CD4-positive, alpha-beta T cell treated with Interleukin-4 for 4 hours (primary cell): ENCODE results near the gene ABCA4.

ENCODE experiments used
- DNase-seq: peaks from one replicate; pipeline ENCODE4 v3.0.0-alpha.2; 2020

The ABCA4 gene

DNA sequence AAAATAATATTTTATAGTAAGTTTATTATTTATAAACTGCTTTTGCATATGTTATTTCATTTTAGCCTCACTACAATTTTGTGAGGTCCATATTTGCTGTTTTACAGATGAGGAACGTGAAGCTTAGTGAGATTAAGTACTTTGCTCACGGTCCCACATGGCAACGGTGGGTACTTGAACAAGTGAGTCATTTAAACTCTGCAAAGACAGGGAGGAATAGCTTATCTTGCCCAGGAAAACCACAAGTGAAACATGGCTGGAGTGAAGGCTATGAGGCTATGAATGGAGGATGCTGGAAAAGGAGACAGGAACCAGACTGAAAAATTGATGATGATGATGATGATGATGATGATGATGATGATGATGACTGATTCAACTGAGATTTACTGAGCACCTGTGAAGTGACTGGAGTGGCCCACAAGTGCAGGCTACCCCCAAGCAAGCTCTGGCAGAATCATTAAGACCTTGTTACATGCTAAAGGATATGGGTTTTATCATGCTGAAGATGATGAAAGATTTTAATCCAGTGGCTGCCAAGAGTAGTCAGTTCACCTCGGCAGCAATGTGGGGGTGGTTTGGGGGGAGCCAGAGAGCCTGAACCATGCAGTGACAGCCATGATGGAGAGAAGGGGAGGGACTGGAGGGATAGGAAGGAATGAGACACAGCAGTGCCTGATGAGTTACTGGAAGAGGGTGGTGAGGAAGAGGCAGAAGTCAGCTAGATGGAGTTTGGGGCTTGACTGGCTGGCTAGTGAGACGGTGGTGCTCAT, 1.4 kb upstream of the ABCA4 start:
- no peak for DNase-seq

DNA sequence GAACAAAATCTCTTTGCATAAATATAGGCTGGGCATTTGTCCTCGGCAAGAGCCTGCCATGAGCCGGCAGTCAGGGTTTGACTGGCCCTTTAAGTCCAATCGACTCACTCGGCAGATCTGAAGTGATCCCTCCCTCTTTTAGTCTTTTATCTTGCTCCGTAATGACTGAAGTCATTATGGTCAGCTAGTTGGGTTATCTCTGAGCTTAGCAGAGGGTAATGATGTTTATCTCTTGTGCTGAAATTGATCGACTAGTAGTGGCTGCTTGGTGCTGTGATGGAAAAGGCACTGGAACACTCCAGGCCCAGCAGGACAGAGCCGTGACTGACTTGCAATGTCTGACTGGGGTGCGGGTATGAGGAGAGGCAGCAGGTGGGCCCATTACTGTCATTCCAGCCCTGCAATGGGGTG, 468 bp upstream of the ABCA4 start:
- no peak for DNase-seq

DNA sequence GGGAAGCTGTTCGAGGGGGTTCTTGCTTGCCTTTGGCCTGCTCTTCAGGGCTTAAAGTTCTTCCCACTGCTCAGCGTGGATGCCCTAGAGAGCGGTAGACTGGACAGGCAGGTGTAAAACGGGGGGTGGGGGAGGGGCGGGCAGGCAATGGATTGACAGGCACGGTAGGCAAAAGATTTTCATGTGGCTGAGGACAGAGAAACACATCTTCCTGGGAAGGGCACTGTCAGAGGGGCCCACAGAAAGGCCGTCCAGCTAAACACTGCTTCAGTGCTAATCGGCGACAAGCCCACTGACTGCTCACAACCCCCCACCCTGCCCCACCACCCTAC, 412 bp downstream of the ABCA4 start:
- DNase-seq = no peak

DNA sequence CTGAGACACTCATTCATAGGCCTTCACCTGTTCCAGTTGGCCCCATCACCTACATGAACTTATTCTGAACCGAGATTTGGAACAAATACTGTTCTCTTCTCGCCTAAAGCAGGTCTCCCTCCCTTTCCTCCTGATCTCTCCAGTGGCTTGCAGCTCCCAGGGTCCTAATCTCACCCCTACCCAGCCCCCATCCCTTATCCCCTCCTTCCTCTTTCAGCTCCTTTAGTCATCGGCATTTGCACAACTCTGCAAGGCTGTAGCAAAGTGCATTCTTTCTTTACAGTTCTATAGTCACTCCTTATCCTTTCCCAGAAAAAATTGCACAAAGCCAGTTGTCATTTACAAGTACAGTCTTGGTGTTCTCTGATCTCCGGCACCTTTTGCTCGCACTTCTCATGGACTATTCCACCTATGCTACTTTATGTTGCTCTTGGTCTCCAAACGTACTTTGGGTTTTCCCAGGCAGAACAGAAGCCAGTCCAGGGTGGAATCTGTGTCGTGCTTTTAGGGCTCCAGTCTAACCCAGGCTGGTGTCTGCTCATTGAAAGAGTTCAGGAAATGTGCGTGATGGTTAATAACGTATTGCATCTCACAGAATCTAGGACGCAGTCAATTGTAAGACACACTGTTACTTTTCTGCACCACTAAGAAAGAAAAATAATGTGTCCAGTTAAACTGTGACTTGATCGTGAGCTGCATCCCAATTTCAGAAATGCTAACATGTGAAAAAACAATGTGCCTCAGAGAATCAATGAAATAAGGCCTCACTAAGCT, 965 bp downstream of the ABCA4 start:
- no peak for DNase-seq

DNA sequence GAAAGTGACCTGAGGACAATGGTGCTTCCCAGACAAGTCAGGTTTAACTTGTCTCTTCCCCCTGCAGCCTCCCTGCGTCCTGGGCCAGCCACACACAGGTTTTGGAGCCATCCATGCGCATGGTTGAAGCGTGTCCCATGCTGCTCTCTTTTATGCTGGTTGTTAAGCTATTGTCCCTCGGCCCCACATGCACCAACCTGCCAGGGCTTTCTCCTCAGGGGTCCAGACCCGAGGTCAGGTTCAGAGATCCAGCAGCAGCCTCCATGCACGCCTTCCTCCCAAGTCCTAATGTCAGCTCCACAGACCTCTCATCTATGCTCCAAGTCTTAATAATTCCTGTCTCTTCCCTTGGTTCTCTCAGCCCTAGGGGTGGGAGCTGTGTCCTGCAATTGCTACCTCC, 1.6 kb downstream of the ABCA4 start:
- no peak for DNase-seq

DNA sequence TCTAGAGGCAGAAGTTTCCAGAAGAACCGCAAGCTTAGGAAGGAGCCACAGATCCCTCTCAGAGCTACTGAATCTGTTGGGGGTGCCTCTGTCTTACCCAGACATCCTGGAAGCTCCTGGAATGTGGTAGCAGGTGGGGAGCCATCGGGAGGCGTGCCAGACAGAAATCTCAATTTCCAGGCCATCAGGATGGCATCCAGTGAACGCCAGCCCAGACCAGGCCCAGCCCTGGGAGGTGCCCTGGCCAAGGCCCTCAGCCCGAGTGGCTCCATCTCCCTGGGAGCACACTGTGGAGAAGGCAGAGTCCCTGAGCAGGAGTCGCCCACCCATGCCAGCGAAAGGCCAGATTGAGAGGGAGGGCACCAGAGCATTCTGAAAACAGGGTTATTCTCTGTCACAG, 2.5 kb downstream of the ABCA4 start:
- no peak for DNase-seq

DNA sequence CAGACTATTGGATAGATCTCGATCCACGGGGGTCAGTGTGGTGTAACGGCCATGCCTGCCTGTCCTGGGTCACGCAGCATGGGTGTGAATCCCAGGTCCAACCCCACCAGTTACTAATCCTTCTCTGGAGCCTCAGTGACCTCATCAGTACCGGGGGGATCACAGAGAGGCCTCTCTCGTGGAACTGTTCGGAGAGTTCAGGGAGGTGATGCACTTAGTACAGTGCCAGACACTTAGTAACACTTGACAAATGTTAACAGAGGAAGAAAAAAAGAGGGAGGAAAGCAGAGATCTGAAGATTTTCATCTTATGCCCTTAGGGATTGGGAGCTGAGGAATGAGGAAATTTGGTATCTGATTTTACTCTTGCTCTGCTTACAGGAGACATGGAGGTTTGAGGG, 2.9 kb downstream of the ABCA4 start:
- DNase-seq = no peak

DNA sequence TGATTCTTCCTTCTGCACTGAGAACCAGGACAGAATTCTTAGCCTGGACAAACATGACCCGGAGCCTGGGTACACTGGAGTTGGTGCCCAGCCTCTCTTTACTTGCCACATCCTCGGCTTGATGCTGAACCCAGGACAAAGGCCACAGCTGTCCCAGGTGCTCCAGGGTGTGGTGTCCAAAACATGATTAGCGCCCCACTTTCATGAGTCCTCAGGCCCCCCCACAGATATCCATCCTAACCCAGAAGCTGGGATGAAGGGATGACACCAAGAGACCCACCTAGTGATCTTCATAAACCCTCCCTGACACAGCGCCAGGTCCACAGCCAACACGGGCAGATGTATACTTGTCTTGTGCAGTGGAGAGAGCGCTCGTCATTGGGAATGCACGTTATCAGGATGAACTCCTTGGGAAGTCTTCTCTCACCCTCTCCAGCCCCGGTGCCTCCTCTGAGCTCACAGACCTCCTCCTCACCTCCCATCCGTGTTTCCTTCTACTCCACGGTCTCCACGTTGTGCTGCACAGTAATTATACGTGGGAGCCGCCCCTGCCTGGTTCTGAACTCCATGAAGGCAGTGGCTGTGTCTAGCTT, 3.6 kb downstream of the ABCA4 start:
- no peak for DNase-seq

DNA sequence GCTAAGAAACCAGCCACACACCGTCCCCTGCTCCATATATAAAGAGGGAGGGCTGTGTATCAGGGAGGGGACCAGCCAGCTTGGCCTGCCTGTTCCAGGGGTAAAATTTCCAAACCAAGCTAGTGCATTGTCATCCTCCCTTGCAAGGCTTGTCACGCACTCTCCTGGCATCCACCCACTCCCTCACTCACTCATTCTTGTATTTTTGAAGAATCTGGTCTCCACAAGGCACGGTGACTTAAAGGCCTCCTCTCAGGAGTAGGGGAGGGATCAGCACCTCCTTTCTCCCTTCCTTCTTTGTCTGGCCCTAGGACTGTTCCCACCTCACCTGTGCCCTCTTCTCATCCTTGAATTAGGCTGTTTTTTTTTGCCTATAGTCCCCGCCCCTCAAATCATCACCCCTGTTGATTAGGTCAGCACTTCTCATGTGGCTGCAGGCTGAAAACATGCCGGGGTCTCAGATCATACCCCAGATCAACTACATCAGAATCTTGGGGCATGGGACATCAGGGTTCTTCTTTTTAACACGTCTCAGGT, 5.0 kb downstream of the ABCA4 start:
- DNase-seq = no peak

DNA sequence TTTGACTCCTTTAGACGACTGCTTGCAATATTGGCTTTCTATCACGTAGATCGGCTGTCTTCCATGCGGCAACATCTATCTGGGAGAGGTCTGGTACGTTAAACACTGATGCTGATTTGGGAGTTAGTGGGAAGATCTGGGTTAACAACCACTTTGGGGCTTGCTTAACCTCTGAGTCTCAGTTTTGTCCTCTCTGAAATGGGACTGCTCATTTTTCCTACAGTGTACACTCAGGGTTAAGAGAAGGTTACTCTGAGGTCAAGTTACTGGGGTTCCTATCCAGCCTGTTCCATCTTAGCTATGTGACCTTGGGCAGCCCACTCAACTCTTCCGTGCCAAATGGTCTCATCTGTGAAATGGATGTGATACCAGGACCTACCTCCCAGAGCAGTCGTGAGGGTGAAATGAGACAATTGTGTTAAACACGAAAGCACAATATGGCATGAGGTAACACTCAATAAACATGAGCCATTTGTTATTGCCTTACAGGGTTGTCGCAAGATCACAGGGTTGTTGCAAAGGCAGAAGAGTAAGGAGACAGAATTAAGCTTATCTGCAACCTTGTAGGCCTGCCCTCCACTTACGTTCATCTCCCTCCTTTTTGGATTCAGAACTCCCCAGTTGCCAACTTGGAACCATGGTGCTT, 5.6 kb downstream of the ABCA4 start:
- DNase-seq = no peak

DNA sequence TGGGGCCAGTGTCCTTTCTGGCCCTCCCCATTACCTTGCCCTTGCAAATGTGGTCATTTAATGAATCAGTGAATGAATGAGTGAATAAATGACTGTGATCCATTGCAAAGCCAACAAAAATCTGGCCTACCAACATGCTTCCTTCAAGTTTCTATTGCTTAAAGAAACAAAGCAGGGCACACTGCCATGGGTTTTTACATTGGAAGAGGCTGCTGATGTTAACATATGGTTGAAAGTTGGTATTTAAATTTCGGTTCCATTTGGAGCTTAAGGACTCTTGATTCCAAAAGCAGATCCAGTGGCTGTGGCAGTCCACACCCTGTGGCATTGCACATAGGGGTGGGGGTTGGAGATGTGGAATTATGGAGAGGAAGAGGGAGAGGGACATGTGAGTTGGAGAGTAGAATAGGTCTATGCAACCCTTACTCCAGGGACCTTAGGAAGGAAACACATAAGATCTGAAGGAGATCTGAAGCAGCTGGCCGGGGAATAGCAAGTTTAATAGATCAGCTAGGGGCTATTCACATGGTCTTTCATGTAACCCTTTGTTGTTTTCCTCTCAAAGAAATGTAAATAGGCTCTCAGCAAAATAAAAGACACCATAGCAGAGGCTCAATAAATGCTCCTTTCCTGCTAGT, 7.2 kb downstream of the ABCA4 start:
- no peak for DNase-seq

DNA sequence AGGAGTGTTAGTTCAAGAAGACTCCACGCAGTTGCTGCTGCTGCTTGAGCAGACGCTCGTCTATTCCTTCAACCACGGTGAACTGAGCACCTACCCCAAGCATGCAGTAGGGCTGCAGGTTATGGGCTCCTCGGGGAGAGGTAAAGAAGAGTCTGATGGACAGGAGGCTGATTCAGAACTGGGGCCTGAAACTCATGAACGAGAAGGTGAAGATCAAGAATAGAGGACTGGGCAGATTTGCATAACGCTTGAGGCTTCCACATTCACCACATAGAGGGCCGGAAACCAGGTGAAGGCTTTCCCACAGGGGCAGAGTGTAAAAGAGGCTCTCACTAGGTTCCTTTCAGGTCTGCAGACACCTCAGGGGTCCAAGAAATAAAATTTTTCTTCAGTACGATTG, 9.1 kb downstream of the ABCA4 start:
- DNase-seq = no peak

DNA sequence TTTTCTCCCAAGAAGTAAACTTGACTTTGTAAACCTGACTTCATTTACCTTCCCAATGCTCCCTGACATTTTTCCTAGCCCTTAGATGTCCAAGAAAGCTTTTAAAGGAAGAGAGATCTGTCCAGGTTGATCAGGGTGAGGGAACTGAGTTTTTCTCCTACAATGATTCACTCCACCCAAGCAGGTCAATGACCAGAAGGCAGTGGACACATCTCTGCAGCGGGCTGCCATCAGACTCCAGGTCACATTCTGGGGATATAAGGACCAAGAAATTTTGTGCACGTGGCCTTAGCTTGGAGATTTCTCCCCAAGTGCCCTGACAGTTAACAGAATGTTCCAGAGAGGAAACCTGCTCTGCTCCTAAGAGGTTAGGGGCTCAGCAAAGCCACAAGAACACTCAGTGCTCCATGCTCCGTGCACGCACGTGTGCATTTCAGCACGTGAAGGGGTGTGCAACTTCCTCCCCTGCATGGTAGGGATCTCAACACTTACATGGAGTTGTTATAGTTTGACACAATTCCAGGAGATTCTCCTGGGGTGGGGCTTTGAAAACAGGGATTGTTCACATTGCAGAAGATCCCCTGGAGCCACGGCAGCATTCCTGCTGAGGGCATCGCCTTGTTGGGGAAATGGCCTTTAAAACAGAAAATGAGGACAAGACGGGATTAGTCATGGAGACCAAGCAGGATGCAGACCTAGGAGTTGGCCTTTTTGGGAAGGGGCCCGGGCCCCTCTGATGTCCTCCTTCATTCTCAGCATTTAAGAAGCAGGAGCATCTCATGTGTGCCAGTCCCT, 9.8 kb downstream of the ABCA4 start:
- DNase-seq = no peak

DNA sequence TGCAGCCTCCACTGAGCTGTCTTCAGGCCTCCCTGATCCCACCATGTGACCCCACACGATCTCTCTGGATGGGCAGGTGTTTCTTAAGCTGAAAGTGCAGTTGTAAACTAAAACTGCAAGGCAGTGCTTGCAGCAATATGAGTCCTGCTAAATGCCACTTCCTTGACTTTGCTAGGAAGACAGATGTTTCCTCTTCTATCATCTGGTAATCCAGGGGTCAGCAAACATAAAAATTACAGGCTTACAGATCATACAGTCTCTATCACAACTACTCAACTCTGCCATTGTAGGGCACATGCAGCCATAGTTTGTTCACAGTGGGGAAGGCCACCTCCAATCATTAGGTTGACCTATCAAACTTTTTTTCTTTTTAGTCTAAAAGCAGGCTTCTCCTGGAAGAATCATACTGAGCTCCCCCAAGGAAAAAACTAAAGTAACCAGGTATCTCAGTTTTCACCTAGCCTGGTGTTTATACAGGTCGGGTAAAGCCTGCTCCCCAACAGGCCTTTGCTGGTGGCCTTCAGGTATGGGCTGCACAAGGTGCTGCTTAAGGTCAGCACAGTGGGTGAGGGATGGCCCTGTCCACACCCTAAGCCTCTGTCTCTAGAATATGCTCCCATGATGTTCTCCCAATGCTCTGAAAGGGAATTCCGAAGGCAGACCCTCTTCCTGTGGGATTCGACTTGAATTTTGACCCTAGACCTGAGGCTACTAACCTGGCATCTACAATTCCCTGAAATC, 10.8 kb downstream of the ABCA4 start:
- DNase-seq = no peak

DNA sequence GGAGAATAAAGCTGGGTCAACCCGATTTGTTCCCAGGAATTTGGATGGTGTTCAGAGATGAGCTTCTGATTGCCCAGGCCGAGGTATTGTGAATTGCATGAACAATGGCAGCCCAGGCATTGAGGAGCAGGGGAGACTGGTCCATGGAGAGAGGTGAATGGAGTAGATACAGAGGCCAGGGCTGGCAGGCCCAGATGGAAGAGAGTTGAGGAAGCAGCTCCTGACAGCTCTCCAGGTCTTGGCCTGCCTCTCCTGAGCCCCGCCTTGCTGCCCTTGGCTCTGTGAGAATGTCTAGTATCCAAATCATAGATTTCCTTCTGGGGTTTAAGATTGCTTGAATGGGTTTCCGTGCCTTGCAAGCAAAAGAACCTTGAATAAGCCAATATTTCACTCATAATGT, 11.5 kb downstream of the ABCA4 start:
- no peak for DNase-seq

DNA sequence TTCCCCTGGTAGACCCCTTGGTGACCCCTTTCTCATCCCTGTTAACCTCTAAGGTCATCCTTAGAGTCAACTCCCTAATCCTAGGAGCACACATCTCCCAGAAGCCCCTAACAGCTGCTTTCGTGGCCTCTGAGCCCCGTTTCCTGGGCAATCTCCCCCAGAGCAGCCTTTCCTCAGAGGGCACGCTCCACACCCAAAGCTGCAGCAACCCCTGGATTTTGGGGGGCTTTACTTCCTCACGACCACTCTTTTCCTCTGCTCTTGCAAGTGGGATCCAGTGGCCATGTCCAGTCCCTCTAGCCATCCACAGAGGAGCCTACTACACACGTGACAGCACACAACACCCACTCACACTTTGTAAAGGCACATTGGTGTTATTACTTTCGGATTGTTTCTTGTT, 13.8 kb downstream of the ABCA4 start:
- no peak for DNase-seq

DNA sequence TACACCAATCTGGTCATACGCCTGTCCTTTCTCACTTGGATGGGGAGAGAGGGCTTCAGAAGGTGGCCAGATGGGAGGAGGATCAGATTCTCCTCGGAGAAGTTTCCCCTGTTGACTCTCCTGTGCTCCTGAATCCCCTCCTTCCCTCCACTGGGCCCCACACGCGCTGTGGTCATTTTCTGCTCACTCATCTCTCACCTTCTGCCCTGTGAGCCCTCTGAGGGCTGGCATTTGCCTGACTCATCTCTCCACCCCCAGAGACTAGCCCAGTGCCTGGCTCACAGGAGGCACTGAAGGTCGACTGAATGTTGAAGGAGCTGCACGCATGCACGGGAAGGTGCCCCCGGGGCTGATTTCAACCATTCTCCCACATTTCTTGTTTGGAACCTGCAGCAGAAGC, 14.2 kb downstream of the ABCA4 start:
- no peak for DNase-seq

DNA sequence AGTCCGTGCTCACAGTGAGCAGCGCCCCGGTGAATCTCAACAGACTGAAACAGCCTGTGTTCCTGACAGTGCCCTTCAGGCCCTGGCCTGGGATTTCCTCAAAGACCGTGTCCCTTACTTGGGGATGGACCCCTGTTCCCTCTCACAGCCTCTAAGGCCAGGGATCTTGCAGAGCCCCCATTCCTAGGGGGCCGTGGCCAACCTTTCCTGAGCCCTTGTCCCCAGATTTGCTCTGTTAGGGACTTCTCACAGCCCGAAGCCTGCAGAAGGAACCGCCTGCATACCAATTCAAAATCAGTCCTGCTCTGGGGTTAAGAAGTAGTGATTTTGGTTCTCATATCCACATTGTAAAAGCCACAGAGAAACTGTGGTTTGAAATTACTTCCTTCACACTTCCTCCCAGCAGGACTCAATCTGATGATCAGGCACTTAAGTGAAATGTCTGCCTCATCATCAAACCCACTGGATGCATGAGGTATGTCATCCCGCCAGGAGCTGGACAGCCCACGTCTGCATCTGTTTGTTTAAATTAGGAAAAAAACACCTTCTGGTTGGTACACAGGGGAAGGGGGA, 14.9 kb downstream of the ABCA4 start:
- no peak for DNase-seq

DNA sequence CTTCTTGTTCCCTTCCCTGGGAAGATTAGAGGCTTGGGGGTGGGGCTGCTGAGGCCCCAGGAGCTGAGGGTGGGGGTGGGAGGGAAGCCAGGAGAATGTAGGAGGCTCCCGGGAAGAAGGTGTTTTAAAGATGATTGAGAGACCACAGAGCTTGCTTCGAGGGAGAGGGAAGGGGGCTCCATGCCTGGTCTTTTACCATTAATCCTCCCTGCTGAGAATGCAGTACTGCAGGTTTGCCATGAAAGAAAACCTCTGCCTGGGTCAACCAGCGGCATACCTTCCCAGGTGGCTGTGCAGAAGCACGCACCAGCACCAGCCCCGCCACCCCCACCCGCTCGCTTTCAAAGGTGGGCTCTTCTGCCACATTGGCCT, 15.4 kb downstream of the ABCA4 start:
- no peak for DNase-seq

DNA sequence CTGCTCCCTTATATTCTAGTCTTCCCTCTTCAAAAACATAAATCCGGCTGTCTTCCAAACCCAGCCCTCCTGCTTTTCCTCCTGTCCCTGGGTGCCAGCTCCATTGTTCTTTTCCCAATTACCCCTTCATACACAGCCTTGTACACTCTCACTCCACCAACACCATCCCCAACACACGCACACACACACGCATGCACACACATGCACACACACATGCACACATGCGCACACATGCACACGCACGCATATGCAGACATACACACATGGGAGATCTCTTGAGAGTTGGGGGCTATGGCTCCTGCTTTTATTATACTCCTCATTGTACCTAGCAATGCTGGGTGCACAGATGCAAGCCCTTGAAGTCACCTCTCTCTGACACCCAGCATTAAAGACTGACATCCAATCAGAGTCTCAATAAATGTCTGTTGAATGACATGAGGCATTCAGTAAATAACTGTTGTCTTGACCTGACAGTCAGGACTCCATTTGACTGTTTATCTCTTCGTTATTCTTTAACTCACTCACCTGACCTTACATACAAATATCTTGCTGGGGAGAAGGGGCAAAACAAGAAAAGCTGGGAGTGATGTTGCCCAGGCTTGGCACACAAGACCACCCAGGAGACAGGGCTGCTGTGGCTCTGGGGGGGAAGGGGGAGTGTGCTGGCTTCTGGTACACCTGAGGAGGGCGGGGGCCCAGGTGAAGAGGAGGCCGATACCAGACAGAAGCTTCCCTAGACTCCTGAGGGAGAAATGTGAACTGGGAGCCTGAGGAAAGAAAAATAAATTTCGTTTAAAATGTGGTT, 16.0 kb downstream of the ABCA4 start:
- no peak for DNase-seq
